LoVo (cell line): ENCODE results near the gene KRTAP11-1.

Experiments
- DNase-seq: peaks from one replicate; pipeline ENCODE4 v3.0.0-alpha.2; 2016; ENCODE audit warnings: low spot score

KRTAP11-1 gene

DNA sequence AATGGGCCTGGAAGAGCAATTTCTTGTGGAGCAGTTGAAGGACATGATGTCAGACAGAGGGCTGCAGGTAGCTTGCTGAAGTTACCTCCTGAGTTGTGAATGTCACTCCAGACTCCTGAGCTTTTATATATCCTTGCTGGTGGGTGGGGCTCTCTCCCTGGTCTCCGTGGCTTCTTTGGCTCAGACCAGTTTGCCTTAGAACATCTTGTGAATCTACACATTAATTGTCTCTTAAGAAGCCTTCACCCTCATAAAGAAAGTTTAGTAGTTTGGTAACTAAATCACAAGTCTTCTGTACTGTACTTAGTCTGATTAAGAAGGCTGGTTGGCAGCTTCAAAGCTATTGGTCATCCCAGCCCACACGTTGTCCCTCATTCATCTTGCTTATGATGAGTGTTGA lies at the start of gene KRTAP11-1:
TSS of gene KRTAP11-1 (minus strand) at position 101 of the 400 bp plus-strand sequence. CDS start at position 45, 56 bp downstream.
- no peak for DNase-seq

GRCh38 chr21:30924146-30924700 lies 42.8 kb upstream of the KRTAP11-1 start:
- DNase-seq: no peak

DNA sequence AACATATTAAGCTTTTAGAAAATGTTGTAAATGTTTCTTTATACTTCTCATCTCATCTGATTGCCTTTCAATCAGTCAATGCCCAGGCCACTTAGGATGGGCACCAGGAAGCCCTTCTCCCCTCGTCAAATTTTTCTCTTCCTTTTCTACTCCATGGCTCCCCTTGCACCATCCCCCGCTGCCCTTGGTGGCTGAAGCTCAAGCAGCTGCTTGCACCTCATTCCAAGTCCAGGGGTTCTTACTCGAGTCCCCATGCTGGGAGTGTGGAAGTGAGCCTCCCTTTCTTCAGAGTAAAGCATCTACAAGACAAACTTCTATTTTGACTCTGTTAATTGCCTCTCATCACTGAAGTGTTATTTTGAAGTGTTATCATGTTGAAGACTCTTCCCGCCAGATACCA lies 39.7 kb upstream of the KRTAP11-1 start:
- no peak for DNase-seq

DNA sequence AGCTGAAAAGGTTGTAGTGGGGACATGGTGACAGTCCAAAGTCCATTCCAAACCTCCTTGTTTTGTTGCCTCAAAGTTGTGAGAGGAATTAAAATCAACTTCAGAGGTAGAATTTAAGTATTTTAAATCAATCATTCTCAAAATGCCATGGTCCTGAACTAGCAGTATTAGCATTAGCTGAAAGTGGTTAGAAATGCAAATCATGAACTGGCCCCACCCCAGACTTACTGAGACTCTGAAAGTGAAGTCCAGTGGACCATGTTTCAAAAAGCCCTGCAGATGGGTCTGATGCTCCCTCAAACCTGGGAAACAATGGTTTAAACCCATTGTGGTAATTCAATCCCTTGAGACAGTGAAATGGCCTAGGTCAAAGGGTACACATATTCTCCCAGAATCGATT lies 36.2 kb upstream of the KRTAP11-1 start:
- DNase-seq: no peak

- no peak for DNase-seq
Observed at GRCh38 chr21:30900881-30901280, 19.5 kb upstream of the KRTAP11-1 start.

- no peak for DNase-seq
Observed at GRCh38 chr21:30882866-30883597, 1.7 kb upstream of the KRTAP11-1 start.

DNA sequence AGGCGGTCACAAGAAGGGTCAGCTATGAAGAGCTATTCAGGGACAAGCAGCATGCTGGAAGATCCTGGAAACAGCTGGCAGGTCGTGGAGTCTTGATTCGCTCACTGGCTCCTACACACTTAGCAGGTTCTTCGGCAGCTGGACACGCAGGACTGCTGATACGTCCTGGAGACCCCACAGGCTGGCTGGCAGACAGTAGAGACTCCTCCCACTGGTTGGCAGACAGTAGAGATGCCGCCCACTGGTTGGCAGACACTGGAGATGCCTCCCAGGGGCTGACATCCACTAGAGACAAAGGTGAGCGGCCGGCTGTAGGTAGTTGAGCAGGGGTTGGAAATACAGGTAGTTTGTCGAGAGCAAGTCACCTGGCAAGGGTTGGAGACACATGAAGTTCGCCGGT lies 466 bp downstream of the KRTAP11-1 start:
- no peak for DNase-seq

- no peak for DNase-seq
Observed at GRCh38 chr21:30874526-30874925, 6.9 kb downstream of the KRTAP11-1 start.

DNA sequence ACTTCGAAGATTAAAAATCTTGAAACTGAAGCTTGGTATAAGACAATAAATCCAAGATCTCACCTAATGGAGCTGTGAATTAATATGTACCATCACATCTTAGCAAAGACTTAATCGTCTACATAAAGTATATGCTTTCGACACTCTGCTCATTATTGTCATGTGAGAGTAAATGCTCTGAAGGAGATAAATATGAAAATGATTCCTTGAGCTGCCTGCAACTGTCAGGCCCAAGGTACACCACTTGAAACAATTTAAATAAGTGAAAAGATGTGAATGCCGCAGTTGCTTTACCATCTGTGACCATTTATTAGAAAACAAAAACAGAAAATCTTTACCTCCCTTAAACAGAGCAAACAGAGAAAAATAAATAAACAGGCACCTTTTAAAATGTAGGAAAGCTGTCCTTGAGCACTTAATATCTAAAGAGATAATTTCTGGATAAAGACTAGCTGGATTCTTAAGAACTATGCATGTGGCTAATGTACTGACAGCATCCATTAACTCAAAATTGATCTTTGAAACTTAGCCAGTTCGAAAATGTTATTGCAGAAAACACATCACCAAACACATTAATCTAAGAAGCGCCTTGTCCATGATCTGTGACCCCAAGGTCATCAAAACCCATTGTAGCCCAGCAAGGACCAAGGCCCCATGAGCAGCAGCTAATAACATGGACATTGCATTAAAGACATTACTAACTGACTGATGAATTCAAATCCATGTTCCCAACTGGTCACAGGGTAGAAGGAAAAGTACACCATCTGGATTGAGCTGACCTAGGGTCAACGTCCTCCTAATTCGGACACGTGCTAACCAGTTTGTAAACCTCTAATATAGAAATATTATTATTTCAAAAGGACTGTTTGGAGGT lies 33.5 kb downstream of the KRTAP11-1 start:
- no peak for DNase-seq

- no peak for DNase-seq
Observed at GRCh38 chr21:30842990-30843389, 38.4 kb downstream of the KRTAP11-1 start.

DNA sequence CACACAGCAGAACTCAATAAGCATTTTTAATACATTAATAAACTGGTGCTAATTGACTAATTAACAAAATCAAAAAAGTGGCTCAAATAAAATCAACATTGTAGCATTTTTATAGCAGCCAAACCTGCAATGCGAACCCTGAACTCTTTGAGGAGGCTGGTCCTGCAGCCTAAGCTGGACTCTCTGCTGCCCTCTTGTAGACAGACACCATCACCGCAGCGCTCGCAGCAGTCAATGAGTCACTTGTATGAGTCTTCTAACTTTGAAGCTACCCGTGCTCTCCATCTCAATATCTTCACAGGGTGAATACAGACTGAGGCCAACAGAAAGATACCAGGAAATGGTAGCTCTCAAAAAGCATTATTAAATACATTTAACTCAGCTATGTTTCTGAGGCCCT lies 42.1 kb downstream of the KRTAP11-1 start:
- DNase-seq: peak; percentile 29

- DNase-seq: no peak
Observed at GRCh38 chr21:30838536-30838935, 42.8 kb downstream of the KRTAP11-1 start.

DNA sequence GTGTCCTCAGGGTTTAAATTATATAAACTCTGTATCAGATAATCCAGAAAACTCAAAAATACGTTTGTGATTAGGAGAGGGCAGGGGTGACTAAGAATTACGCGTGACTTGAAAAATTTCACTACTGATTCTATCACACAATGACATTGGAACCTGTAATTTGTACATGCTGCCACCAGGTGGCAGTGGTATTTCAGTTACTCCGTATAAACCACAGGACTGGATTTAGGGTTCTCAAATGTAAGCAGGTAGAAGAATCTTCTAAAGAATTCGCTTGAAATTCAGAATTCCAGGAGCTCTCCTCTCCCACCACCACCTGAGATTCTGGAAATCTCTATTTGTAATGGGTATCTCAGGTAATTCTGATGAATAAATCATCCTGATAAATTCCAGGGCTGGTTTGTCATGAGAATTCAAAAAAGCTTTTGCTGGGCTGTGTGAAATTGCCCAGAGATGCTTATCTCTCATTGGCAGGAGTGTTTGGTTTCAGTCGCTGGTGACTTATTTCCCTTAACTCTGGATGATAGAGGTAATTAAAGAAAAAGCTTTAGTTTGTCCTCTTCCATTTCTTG lies 50.1 kb downstream of the KRTAP11-1 start:
- no peak for DNase-seq
